Renal pelvis (tissue), 4 donors: ENCODE results near the gene BICRAL. TPM values are rescaled to one million over a fixed set of nuclear protein-coding genes. Genes with fewer than 3 reads are reported as not detected.
A peak's percentile ranks its signal among the peaks of the same experiment; 100 is the strongest.
"Not testable (repeated sequence)": the region's sequence is repeated elsewhere in the genome, so short reads cannot be mapped to it uniquely, and the experiment has no call there.

Source experiments
- DNase-seq: peaks from one replicate; pipeline ENCODE4 v3.0.0-alpha.2; 2013
- polyA plus RNA-seq, 3 donors: library from polyadenylated mRNA; unstranded; fragments of 120-200 nt; gene quantifications; one replicate each; pipeline ENCODE4 v1.2.1, GENCODE V29; 2013; ENCODE audit not compliant: insufficient read length in 3 of 3

BICRAL gene
- polyA plus RNA-seq, 3 donors: 13.9 to 17.3 (median 15.2) TPM

- not testable (repeated sequence) for DNase-seq
These were observed 112.4 kb downstream of the BICRAL start for GRCh38 chr6:42894041-42894828.

GRCh38 chr6:42896178-42896719 is 114.4 kb downstream of the BICRAL start:
- DNase-seq: no peak

DNA sequence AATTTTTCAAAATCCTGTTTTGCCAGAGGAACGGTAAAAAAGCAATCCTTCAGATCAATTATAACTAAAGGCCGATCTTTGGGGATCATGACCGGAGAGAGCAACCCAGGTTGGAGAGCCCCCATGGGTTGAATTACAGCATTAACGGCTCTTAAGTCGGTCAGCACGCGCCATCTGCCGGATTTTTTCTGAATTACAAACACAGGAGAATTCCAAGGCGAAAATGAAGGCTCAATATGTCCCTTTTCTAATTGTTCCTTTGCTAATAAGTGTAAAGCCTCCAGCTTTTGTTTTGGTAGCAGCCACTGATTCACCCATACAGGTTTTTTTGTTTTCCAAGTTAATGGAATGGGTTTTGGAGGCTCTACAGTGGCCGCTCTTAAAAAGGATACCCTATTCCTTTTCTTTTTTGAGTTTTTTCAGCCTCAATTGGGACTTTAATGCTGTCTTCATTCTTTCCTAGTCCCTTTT is 117.1 kb downstream of the BICRAL start:
- DNase-seq: peak; percentile 66

DNA sequence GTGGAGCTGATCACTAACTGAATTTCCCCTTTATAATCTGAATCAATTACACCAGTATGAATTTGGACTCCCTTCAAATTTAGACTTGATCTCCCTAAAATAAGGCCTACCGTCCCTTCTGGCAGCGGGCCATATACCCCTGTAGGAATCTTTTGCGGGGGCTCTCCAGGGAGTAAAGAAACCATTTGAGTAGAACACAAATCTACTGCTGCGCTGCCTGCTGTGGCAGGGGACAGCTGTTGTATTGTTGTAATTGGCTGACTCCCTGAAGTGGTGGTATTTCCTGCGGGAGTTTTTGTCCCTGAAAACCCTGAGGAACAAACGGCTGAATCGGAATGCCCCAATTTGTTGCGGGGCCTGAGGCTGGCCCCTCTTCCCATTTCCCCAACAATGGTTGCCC is 118.0 kb downstream of the BICRAL start:
- DNase-seq: peak; percentile 57

DNA sequence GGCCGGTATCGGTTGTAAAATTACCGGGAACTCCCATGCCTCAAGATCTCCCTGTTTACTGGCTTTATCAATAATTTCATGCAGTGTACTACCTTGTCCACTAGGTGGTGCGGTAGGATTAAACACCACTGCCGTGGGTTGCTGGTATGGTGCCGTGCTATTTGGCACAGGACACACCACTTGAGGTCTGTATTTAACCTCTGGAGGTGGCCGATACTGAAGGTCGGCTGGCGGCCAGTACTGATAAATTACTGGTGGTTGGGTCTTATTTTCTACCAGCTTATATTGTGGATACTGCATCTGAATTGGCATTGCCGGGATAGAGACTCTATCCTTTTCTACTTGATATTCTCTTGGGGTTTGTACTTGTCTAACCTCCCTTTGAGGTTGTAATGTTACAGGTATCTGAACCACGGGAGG is 119.7 kb downstream of the BICRAL start:
- peak; percentile 84 for DNase-seq

DNA sequence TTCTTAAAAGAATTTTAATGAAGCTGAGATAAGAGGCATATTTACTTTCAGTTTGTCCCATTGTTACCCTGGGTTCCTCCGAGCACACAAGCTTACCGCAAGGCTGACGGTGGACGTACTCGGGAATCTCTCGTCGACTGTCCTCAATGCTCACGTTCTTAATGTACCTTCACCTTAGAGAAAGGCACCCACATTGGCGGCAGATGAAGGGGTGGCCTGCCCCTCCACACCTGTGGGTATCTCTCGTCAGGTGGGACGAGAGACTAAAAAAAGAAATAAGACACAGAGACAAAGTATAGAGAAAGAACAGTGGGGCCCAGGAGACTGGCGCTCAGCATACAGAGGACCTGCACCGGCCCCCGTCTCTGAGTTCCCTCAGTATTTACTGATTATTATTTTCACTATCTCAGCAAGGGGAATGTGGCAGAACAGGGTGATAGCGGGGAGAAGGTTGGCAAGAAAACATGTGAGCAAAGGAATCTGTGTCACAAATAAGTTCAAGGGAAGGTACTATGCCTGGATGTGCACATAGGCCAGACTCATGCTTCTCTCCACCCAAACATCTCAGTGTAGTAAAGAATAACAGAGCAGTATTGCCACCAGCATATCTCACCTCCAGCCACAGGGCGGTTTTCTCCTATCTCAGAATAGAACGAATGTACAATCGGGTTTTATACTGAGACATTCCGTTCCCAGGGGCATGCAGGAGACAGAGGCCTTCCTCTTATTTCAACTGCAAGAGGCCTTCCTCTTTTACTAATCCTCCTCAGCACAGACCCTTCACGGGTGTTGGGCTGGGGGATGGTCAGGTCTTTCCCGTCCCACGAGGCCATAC is 120.8 kb downstream of the BICRAL start:
- DNase-seq: not testable (repeated sequence)

DNA sequence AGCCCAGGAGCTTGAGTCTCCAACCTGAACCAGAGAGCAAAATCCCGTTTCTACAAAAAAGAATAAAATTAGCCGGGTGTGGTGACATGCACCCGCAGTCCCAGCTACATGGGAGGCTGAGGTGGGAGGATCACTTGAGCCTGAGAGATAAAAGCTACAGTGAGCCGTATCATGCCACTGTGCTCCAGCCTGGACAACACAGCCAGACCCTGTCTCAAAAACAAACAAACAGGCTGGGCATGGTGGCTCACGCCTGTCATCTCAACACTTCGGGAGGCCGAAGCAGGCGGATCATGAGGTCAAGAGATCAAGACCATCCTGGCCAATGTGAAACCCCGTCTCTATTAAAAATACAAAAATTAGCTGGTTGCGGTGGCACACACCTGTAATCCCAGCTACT is 122.6 kb downstream of the BICRAL start:
- no peak for DNase-seq

DNA sequence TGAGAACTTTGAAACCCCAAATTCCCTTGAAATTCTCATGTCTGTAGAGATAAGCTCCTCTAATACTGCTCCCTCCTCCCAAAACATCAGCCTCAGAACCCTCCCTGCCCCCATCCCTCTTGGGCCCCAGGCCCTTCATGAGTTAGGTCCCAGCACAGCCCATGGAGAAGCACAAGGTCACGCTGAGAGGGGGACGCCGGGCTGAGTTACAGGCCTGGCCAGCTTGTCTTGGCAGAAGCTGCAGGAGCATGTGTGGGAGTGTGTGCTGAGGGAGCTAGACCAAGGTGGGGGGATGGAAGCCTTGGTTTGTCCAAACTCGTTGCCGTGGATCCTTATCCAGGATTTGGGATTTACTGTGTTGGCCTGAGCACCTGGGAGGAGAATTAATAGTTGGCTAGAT is 125.5 kb downstream of the BICRAL start:
- peak; percentile 48 for DNase-seq

DNA sequence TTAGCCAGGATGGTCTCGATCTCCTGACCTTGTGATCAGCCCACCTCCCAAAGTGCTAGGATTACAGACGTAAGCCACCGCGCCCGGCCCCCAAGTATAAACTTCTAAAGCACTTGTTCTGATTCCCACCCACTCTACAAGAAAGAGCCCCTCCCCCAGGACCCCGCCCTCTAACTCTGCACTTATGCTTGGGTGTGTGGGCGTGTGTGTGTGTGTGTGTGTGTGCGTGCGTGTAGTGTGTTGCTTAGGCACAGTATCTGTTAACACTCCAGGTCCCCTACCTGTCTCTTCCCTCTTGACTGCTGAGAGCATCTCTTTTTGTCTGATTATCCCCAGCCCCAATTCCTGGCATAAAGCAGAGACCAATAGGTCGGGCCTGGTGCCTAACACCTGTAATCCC is 128.0 kb downstream of the BICRAL start:
- DNase-seq: no peak

DNA sequence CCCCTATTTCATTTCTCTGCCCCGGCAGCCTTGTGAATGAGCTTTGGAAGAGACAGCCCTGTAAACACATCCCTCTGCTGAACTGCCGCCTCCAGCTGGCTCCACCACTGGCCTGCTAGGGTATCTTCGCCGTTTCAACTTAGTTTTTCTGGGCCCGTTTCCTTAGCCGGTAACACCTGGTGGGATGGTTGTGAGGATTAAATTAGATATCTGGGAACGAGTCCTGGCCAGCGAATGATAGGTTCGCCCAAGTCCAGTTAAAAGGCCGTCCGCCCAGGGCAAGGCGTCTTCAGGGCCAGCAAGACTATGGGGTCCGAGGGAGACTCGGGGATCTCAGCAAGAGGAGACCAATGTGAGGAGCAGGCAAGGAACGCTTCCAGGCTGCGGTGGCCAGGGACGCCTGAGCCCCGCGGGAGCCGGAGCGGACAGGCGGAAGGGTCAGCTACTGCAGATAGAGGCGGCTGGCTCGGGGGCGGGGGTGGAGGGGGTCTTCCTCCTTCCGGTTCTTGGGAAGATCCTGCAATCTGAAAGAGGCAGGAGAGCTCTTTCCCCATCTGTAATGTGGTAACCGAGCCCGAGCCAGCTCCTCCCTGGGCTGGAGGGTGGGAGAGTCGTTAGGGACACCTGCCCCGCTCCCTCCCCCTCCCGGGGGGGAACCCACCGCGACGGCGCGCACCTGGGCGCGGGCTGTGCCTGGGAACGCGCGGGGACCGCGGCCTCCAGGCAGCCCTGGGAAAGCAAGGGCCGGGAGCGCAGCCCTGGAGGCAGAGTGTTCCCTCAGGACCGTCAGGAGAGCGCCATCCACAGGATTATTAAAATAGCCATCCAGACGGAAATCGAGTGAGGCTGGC is 129.5 kb downstream of the BICRAL start:
- no peak for DNase-seq

DNA sequence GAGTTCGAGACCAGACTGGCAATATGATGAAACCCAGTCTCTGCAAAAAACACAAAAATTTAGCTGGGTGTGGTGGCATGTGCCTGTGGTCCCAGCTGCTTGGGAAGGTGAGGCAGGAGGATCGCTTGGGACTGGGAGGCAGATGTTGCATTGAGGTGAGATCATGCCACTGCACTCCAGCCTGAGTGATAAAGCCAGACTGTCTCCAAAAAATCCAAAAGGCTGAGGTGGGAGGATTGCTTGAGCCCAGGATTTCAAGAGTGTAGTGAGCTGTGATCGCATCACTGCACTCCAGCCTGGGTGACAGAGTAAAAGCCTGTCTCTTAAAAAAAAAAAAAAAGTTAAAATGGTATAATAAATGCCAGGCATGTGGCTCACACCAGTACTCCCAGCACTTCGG is 132.7 kb downstream of the BICRAL start:
- no peak for DNase-seq

GRCh38 chr6:42915732-42916131 is 133.9 kb downstream of the BICRAL start, which contains the start of gene PTCRA:
PTCRA (plus strand) TSS chr6:42916053; CDS start chr6:42916070, 17 bp downstream.
- no peak for DNase-seq

DNA sequence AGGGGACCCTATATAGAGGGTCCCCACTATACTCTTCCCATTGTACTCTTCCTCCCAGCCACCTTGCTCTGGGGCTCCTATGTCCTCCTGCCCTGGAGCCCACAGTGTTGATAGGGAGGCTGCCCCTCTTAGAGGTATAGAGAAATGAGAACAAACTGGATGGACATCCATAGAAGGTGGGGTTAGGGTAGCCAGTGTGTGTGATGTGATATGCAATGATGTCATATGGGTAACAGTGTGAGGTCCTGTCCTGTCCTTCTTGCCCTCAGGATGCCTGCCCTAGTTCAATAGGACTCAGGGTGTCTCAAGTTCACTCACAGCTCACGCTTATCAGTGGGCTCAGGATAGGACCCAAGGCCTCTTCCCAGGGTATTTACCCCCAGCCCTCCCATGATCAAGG is 134.4 kb downstream of the BICRAL start:
- no peak for DNase-seq

Other genes with a start within 250 kb of the BICRAL start
- gene UBR2, start 218.0 kb upstream of the BICRAL start, polyA plus RNA-seq: 10 to 100 TPM; 25.3 to 35.9 (median 30.7) TPM
- gene PRPH2, start 59.5 kb upstream of the BICRAL start, polyA plus RNA-seq: 1 to 10 TPM; 2.3 to 3.0 (median 2.9) TPM
- 10 to 100 TPM; 24.3 to 26.1 (median 24.6) TPM for gene TBCC, start 35.9 kb upstream of the BICRAL start, polyA plus RNA-seq
- gene RPL7L1, start 97.6 kb downstream of the BICRAL start, polyA plus RNA-seq: 100 to 1,000 TPM in 2 of 3 donors, 10 to 100 TPM in 1; 87.3 to 135 (median 113) TPM
- gene PTCRA, start 134.0 kb downstream of the BICRAL start, polyA plus RNA-seq: under 1 TPM; 0.23 to 0.48 (median 0.41) TPM
- gene CNPY3, start 147.4 kb downstream of the BICRAL start, polyA plus RNA-seq: 10 to 100 TPM; 59.3 to 68.5 (median 61.7) TPM
- 1 to 10 TPM in 2 of 3 donors, under 1 TPM in 1; 0.57 to 1.9 (median 1.5) TPM for gene GNMT, start 178.7 kb downstream of the BICRAL start, polyA plus RNA-seq
- gene PEX6, start 197.1 kb downstream of the BICRAL start, polyA plus RNA-seq: 10 to 100 TPM; 27.8 to 35.3 (median 33.0) TPM
- gene PPP2R5D, start 202.5 kb downstream of the BICRAL start, polyA plus RNA-seq: 10 to 100 TPM; 60.6 to 63.9 (median 62.5) TPM
- 100 to 1,000 TPM in 1 of 3 donors, 10 to 100 TPM in 2; 82.2 to 103 (median 85.9) TPM for gene MEA1, start 231.9 kb downstream of the BICRAL start, polyA plus RNA-seq
- 100 to 1,000 TPM in 2 of 3 donors, 10 to 100 TPM in 1; 95.6 to 106 (median 106) TPM for gene KLHDC3, start 232.2 kb downstream of the BICRAL start, polyA plus RNA-seq
- 10 to 100 TPM; 54.1 to 59.7 (median 56.8) TPM for gene RRP36, start 239.6 kb downstream of the BICRAL start, polyA plus RNA-seq